Measurements from ENCODE around the gene PPP1R9A.

DNA sequence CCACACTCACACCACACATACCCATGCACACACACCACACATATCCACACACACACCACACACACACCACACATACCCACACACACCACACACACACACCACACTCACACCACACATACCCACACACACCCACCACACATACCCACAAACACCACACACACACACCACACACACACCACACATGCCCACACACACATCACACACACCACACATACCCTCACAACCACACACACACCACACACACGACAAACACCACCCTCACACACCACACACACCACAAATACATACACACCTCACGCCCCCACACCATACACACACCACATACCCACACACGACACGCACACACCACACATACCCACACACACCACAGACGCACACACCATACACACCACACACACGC is 297.2 kb downstream of the PPP1R9A start:
- TF ChIP-seq CTCF (IDR thresholded peaks at IDR 0.05; ENCODE audit: low read depth, low read length, poor library complexity, severe bottlenecking) (no peak), EZH2phosphoT487 (IDR thresholded peaks at IDR 0.05; ENCODE audit: borderline replicate concordance, low read length) (no peak)

Measured in DOHH2 (cell line).